ENCODE data around the gene AKNA.

AKNA gene

DNA sequence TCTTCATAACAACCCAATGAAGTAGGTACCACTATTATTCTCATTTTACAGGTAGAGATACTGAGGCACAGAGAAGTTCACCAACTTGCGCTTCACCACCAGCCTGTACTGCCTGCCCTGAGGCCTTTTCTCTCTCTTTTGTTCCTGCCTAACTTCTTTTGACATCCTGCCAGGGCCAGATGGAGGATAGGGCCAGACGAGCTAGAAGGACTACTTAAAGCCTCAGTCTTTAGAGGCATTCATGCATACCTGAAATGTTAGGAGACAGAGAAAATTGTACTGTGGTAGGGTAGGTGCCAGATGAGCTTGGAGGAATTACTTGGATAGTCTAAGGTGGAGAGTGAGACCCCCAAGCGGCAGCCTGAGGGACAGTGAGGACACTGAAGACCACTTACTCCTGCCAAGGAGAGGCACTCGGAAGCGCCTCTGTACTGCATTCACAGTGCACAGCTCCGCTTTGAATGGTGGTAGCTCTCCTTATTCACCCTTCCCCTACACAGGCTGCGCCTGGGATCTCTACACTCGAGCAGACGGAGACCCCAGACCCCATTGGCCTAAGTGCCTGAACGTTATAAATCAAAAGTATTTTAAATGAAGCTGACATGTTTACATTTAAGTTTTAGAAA is 71.1 kb downstream of the AKNA start:
- peak; percentile 49 to 84 for DNase-seq

DNA sequence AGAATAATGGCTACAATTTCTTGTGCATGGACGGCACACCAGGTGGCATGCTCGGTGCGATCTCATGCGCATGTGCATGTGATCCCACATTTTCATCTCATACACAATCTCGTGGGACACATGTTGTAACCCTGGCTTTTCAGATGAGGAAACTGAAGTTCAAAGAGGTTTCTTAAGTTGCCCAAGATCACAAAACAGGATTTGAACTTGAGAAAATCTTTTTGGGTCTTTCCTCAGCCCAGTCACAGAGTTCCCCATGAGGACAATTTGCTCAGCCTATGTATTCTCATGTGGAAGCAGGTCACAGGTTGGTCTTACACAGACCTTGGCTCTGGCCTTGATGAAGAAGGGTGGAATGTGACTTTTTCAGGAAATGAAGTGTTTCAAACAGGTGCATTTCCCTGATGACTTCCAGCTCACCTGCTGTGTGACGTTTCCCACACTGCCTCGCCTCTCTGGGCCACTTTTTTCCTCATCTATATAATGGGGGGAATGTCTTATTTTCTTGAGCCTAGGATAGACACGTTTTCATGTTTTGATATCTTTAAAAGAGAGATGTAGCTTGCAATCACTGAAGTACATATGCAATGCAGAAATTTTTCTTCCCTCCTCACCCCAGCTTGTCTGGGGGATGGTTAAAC is 71.9 kb downstream of the AKNA start:
- DNase-seq, result no peak

DNA sequence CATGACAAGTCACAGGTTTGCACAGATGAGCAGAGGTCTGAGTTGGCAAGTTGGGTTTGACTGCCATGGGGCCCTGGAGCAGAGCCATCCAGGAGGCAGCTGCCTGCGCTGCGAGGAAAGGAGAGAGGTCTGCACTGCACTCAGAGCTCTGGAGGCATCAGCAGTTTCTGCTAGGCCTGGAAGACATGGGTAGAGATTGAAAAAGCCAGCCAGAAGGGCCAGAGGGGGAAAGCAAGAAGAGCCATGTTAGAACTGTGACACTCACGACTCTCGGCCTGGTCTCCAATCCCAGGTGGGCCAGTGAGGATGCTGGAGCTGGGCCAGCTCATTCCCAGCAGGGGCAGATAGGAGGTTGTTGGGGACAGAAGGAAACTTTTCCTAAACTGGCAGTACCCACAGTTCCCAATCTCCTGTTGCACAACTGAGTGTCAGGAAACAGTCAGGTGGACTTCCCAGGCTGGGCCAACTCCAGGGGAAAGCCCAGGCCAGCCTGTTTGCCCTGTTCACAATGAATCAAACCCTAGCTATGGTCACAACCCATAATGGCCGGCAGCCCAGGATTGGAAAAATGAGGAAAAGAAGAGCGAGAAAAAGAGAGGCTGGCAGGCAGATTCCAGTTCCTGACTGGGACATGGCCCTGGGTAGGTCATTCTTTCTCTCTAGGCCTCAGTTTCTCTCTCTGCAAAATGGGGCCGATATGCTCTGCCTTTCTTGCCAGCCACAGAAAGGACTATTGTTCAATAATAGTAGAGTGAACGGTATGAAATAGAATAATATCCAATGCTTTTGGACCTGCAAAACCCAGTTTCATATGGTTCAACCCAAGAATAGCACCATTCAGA is 72.7 kb downstream of the AKNA start:
- DNase-seq, result peak; percentile 32 to 80

DNA sequence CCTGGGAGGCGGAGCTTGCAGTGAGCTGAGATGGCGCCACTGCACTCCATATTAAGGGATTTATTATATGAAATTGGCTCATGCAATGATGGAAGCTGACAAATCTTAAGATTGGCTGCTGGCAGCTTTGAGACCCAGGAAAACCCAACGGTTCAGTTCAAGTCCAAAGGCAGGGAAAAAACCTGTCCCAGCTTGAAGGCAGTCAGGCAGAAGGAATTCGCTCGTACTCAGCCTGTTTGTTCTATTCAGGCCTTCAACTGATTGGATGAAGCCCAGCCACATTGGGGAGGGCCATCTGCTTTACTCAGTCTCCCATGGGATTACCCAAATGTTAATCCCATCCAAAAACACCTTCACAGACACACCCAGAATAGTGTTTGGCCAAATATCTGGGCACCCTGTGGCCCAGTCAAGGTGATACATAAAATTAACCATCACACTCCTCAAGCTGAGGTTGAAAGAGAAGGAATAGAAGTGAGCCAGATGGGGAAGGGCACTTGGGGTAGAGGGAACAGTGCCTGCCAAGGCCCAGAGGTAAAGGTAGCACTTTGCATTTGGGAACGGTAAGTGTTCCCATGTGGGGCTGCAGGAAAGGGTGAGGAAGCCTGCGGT is 73.4 kb downstream of the AKNA start:
- peak; percentile 38 to 73 for DNase-seq

DNA sequence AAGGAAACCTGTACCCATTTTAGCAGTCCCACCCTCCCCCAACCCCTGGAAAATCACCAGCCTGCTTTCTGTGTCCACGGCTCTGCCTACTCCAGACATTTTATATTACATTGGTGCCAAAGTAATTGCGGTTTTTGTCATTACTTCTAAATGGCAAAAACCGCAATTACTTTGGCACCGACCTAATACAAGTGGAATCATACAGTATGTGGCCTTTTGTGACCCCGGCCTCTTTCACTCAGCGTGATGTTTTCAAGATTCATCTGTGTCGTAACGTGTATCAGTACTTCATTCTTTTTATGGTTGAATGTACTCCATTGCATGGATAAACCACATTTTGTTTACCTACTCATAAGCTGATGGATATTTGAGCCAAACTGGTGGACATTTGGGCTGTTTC is 74.6 kb downstream of the AKNA start:
- no peak for DNase-seq

DNA sequence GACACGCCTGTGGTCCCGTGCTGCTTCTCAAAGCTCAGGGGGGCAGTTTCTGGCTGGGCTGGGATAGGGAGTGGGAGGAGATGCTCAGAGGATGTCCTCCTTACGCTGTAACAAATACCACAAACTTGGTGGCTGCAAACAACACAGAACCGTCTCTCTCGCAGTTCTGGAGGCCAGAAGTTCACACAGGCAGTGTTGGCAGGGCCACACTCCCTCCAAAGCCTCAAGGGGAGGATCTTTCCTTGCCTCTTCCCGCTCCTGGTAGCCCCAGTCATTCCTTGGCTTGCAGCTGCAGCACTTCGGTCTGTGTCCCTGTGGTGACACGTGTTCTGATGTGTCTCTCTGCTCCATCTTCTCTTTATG is 75.3 kb downstream of the AKNA start:
- DNase-seq, result no peak

DNA sequence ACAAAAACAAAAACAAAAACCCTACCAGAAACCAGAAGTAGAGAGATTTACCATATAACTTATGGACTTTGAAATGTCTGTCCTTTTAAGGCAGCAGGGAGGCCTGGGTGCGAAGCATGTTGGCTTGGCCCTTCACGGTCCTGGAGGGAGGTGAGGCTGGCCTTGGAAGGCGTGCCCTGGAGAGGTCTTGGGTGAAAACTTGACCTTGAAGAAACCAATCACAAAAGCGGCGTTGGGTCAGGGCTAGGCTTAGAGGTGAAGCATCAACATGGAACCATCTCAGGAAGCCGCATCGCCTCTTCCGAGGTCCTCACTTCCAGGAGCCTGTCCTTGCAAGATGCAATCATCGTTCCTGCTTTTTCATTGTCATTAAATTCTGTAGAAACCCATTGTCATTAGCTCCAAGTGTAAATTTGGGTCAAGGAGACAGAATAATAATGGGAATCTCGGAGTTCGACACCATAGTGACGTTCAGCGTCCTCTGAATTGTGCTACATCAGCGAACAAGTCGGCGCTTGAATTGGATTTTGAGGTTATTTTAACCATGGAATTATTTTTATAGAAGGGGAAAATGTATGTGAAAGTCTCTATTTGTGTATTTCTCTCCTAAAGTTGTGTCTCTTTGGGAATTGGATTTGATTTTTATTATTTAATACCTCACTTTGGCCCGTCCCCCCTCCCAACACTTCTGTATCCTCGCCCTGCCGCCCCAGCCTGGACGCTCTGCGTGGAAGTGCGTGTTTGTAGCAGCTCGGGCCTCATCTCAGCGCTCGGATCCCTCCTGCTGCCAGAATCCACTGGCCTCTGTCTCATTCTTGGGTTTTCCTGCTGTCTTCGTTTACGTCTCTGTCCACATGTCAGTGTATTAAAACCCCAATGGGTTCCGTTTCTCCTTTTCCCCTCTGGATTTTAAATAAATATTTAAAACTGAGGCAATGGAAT is 75.9 kb downstream of the AKNA start:
- DNase-seq, result no peak

DNA sequence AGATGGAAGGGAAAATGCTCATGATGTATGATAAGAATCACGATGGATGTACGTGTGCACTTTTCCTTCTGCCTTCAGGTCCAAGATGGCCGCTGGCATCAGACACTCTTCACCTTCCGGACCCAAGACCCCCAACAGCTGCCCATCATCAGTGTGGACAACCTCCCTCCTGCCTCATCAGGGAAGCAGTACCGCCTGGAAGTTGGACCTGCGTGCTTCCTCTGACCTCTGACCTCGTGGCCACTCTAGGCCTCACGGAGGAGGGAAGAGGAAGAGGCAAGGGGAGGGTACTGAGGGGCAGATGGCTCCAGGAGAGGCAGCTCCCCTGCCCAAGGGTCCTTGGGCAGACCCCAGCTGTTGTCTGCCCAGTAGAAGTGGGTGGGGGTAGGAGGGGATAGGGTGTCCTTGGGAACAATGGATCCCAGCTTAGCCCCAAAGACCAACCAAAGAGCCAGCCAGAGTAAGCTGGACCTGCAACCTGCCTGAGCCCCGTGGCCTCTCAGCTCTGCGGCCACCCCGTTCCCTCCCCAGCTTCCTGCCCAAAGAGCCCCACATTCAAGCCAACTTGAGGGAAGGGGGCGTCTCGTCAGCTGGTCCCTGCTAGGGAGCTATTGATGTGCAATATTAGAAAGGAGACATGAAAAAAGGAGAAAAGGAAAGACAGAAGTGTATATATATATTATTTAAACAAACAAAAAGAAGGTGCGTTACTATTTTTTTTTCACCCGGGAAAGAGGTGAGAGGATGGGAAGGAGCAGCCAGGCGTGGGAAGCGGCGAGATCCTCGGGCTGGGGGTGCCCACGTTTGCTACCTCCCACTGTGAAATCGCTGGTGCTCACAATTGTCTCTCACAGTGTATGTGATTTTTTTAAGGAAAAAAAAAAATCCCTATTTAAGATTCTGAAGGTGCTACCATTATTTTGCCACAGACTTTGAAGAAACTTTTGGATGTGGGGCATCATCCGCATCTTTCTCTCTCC is 77.0 kb downstream of the AKNA start:
- no peak for DNase-seq

DNA sequence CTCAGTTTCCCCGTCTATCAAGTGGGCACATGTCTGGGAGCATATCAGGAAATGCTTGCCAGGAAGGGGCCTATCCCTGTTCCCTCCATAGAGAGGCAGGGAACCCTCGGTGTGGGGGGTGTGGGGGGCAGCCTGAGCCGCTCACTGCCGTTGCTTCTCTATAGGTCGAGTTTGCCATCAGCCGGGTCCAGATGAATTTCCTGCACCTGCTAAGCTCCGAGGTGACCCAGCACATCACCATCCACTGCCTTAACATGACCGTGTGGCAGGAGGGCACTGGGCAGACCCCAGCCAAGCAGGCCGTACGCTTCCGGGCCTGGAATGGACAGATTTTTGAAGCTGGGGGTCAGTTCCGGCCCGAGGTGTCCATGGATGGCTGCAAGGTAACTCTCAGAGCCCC is 78.7 kb downstream of the AKNA start:
- no peak for DNase-seq

DNA sequence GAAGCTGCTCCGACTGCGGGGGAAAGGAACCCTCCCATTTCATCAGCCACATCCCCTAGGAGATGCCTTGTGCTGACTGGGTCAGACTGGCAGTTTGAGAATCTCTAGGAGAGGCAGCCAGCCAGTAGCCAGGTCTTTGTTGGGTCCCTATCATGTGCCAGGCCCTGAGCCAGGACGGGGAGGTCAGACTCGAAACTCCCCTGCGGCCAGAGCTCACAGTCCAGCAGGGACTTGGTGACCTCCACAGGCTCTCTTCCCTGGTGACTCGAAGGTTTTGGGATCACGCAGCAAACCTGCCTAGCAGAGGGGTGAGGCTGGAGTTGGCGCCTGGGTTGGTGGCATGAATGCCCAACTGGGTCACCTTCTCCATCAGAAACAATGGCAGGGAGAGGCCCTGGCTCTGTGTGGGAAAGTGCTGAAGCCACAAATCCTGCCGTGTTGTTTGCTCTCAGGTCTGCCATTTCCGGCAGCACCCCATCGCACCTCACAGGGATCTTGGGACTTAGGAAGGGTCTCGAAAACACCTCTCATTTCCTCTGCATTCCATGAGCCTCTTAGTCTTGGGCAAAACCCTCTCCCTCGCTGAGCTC is 79.3 kb downstream of the AKNA start:
- DNase-seq, result no peak

DNA sequence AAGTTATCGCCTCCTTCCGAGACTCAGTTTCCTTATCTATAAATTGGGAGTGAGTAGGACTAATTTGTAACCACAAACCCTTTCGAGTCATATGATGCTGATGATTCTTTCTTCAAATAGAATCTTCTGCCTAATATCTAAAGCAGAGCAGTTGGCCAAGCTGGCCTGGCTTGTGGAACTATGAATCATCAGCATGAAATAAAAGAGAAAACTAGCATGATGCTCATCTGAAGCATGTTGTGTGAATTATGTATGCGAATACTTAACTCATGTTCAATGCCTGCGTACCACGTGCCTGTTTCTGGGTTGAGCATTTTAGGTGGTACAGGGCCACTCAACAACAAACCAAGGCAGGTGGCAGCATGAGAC is 79.9 kb downstream of the AKNA start:
- DNase-seq, result peak in 1 of 2 experiments; percentile 9

DNA sequence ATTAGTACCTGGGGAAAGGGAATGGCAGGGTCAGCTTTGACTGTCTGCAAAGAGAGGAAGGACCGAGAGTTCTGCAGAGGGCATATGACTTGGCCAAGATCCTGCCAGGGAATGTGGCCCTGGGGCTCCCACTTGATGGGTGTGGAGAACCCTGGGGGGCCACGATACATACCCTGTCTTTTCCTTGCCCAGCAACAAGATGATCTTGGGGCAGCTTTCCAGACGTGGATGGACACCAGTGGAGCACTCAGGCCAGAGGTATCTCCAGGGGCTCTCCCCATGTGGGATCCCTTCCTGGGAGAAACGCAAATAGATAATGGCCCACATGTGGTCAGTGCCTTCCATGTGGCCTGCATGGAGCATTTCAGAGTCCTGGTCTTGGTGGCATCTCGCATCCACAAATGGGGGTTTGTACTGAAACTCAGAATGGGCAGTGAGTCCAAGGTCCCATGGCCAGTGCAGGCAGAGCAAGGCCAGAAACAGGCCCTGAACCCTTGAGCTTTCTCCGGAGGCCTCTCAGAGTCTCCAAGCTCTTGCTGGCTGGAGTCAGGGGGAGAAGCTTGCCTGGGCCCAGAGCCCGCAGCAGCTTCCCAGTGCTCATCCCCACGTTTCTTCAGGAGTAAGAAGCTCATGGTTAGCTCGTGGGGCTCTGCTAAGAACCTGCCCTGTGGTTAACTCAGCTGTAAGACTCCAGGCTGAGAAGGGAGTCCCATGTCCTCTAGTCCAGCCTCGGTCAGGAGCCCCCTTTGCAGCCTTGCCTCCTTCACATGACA is 83.2 kb downstream of the AKNA start:
- no peak for DNase-seq

DNA sequence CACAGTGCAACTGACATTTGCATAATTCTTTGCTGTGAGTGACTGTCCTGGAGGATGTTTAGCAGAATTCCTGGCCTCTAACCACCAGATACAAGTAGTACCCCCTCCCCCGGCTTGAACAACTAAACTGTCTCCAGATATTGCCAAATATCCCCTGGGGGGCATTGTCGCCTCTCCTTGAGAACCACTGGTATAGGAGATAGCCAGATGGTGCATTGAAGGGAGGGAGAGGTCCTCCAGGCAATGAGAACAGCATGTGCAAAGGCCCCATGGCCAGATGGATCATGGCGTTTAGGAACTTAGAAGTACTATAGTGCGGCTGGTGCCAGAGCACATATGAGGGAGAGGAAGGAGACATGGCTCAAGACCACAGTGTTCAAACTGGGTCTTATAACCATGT is 83.8 kb downstream of the AKNA start:
- DNase-seq, result peak in 1 of 2 experiments; percentile 17

DNA sequence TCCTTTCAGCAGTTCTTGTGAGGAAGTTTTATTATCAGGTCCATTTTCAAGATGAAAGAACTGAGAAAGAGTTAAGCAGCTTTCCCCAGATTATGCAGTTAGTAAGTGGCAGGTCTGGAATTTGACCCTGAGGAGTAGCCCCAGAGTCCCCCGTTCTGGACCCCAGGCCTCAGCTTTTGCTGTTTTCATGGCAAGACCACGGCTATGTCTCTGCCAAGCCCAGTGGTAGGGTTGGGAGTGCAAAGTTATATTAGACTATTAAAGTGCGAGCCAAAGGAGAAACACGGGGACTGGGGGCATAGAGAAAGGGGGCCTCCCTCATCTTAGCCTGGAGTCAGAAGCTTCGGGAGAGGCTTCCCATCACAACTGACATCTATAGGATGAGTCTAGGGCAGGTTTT is 84.2 kb downstream of the AKNA start:
- no peak for DNase-seq

DNA sequence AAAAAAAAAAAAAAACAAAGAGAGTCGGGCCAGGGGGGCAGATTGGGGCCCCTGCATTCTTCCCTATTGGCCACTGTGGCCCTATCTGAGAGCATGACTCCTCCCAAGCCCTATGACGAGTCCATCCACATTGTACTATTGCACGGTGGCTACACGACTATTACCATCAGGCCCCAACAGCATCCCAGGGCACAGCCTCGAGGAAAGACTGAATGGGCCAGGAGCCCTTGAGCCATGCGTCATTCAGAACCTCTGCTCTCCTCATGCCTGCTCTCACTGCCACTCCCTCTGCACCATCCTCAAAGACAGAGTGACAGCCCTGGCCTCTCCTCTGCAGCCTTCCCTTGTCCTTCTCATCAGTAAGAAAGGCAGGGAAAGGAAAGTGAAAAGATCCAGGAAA is 85.1 kb downstream of the AKNA start:
- DNase-seq, result no peak

DNA sequence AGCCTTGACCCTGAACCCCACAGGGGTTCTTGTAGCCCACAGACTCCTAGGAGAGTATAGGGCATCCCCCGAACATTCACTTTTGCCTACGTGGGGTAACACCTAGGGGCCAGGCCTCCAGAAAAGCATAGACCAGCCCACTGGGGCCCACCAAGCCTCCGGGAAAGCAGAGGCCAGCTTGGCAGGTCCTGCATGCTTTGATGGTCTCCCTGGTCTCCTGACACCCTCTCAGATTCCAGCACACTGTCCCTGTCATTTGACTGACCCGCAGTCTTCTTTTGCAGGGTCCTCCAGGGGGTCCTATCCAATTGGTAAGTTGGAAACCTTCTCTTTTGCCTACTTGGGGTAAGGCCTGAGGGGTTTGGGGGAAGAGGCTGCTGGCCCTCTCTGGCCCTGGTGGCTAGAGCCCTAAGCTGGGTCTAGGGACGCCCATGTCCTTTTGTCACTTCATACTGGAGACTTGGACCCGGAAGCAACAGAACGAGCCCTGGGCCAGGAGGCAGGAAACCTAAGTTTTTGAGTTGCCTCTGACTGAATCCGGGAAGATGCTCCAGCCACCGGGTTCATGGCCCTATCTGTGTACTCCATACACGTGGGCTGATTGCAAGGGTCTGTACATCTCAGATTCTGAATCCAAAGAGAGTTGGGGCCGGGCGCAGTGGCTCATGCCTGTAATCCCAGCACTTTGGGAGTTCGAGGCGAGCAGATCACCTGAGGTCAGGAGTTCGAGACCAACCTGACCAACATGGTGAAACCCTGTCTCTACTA is 85.8 kb downstream of the AKNA start:
- DNase-seq, result no peak

DNA sequence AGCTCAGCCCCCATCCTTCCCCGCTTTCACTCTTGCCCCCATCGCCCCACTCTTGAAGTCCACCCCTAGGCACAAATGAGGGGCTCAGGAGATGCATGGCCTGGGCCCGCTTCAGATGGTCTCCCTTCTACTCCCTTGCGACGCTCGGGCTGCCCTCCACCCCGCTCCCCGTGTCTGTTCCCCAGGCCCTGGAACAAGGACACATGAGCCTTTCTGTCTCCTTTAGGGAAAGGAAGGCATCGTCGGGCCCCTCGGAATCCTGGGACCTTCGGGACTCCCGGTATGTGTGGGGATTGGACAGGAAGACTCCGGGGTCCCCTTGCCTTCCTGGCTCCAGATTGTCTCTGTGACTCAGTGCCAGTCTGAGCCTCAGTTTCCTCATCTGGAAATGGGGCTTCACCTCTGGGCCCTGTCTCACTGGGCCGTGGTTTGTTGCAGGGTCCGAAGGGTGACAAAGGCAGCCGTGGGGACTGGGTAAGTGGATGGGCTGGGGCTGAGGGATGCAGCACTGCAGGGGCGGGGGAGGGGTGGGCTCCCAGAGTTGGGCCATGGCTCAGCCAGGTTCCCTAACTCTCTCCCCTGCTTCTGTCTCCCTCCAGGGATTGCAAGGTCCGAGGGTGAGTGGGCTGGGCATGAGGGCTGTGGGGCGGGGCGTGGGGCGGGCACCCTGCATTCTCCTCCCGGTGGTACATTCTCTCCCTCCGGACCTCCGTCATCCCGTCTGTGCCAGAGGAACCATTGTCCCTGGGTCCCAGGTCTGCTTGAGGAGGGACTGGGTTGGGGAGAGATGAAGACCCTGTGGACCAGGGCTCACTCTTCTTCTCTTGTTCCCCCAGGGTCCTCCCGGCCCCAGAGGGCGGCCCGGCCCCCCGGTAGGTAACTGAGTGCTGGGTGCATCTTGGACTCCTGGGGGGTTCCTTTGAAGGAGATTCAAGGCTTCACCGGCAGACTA is 86.7 kb downstream of the AKNA start:
- DNase-seq, result no peak
